ENCODE measurements around the gene AEBP1. TPM values are rescaled to one million over a fixed set of nuclear protein-coding genes. Genes with fewer than 3 reads are reported as not detected.

AEBP1 gene
- total RNA-seq, 1 donor from 2014 or later, result 19.8 TPM

DNA sequence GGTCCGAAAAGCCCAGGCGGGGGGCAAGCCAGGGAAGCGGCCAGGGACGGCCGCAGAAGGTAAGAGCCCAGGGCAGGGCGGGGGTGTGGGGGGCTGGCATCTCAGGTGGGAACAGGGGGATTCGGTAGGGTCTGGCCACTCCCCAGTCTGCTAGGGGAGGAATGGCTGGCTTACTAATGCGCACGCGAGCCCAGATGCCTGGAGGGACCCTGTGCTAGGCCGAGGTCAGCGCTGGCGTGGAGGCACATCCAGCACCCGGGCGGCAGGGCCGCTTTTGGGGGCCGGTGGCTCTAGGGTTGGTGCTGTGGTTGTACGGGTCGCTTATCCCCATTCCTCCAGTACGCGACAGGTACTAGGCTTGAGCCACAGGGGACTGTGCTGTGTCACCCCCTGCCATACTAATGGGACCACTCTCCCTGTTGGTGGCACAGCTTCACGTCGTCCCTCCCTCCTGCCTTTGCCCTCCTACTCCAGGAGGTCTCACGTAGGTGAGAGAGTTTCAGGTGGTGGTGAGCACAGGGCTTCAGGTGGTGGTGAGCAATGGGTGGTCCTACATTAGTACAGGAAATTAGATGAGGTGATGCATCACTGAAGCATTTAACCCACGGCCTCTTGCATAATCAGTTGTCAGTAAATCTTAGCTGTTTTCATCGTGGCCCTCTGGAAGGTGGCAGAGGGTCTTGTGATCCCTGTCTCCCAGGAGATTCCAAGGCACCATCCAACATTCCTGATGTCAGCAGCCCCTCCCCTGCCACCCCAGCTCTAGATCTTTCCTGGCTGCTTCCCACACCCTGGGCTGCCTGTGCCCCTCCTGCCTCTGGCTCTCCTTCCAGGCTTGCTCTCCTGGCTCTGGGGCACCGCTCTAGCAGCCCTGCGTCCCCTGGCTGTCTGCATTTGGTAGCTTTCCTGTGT is 971 bp downstream of the AEBP1 start:
- no peak for DNase-seq (ENCODE audit: low read depth in 2 of 2)

DNA sequence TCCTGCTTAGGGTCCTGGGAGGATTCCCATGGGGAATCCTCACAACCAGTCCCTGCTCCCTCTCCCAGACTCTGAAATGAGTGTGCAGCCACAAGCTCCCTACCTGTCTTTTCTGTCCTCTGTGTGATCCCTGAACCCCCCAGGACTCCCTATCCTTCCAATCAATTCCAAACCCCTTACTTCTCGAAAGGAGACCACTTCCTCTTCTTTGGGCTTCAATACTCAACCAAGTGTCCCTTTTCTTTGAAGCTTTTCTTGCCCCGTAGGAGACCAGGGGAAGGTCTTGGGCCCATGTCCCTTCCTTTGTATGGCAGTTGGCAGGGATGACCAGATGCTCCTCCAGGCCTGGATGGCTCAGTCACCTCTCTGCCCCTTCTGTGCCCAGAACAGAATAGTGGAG is 1.7 kb downstream of the AEBP1 start:
- no peak for DNase-seq (ENCODE audit: low read depth in 2 of 2)

DNA sequence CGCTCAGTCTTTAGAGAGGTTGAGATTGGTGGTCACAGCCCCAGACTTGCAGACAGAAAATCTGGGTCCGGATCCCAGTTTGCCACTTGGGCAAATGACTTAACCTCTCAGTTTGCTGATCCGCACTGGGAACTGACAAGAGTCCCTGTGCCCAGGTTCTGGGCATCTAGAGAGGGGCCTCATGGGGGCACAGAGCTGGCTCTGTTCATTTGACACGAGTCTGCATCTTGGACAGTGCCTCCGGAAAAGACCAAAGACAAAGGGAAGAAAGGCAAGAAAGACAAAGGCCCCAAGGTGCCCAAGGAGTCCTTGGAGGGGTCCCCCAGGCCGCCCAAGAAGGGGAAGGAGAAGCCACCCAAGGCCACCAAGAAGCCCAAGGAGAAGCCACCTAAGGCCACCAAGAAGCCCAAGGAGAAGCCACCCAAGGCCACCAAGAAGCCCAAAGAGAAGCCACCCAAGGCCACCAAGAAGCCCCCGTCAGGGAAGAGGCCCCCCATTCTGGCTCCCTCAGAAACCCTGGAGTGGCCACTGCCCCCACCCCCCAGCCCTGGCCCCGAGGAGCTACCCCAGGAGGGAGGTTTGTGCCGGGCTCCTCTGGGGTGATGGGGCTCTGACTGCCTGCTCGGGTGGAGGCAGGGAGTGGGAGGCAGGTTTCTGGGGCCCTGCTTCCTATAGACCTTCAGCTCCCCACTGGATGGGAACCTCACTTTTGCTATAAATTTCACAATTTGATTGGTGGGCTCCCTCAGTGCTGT is 2.3 kb downstream of the AEBP1 start:
- DNase-seq (ENCODE audit: low read depth in 2 of 2), result no peak

DNA sequence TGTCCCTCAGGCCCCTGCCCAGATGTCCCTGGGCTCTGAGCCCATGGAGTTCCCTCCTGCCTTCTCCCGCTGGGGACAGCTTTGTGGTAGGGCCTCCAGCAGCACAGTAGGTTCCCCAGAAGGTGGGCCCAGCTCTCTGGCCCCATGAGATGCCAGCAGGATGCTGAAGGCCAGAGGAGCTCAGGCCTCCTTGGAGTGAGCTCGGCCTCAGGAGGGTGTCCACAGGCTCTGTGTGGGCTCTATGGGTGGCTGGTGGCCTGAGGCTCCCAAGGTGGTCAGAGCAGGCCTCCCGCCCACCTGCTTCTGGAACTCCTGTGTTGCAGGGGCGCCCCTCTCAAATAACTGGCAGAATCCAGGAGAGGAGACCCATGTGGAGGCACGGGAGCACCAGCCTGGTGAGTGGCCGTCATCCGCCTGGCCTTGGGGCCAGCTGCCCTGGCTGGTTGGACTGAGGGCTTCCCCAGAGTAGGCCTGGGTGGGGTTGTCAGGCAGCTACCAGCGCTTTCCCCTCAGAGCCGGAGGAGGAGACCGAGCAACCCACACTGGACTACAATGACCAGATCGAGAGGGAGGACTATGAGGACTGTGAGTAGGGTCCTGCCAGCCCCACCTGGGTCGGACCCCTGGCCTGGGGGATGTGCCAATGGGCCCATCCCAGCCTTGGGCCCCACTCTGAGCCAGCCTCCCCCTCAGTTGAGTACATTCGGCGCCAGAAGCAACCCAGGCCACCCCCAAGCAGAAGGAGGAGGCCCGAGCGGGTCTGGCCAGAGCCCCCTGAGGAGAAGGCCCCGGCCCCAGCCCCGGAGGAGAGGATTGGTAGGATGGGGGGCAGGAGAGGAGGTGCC is 3.2 kb downstream of the AEBP1 start:
- DNase-seq (ENCODE audit: low read depth in 2 of 2), result no peak

DNA sequence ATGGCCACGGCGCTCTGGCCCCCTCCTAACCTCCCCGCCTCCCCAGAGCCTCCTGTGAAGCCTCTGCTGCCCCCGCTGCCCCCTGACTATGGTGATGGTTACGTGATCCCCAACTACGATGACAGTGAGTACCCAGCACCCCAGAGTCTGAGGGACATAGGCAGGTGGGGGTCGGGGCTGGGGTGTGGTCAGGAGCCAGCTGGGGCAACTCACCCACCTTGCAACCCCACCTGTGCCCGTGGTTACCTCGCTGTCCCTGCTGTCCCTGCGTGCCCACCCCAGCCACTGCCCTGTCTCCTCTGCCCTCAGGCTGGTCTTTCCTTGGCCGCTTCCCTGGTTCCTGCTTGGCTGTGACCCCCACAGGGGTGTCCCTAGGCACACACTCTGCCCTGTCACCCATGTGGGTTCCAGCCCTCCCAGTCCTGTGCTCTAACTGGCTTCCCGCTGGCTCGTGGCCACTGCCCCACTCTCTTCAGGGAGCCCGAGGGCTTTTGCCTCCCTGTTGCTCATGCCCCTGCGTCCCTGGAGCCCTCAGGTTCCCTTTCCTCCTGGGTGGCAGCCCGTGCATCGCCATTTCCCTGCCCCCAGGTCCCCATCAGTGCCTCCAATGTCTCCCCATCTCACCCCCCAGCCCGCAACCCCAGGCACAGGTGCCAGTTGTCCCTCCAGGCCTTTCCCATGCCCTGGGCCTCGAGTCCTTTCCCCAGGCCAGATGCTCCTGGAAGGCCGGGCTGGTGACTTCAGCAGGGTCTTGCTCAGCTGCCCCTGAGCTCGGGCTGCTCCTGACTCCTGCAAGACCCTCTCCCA is 4.0 kb downstream of the AEBP1 start:
- DNase-seq (ENCODE audit: low read depth in 2 of 2), result no peak

DNA sequence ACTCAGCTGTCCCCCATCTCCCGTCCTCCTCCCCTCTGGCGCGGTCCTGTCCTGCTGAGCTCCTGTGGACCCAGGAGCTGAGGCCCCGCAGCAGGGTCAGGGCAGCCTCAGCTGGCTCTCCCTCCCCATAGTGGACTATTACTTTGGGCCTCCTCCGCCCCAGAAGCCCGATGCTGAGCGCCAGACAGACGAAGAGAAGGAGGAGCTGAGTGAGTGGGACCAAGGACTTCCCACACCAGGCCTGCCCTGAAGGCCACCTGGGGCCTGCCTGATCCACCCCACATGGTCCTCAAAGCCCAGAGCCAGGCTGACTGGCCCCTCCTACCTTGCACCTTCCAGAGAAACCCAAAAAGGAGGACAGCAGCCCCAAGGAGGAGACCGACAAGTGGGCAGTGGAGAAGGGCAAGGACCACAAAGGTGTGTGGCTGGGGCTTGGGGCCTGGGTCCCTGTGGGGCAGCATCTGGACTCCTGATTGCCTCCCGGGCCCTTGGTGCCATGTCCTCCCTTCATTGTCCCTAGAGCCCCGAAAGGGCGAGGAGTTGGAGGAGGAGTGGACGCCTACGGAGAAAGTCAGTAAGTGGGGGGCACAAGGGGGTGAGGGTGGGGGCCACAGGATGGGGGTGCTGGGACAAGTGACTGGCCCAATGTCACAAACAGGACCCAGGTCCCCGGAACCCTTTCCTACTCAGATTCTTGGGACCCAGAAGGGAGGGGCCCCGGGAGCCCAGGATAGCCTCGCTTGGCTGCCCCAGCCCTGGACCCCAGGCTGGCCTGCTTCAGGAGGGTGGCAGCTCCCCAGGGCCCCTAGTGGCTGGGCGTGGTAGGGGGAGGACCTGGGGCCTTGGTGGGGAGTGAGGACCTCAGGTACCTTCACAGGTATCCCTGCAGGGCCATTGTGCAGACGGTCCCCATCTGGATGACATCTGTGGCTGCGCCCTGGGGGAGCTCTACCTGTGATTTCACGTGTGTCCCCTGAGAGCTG is 4.9 kb downstream of the AEBP1 start:
- DNase-seq (ENCODE audit: low read depth in 2 of 2), result no peak

DNA sequence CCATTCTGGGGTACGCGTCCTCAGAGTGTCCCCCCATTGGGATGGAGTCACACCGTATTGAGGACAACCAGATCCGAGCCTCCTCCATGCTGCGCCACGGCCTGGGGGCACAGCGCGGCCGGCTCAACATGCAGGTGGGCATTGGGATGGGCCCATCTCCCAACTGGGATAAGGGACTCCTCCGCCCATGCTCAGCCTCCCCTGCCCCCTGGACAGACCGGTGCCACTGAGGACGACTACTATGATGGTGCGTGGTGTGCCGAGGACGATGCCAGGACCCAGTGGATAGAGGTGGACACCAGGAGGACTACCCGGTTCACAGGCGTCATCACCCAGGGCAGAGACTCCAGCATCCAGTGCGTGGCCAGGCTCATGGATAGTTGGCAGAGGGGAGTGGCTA is 5.8 kb downstream of the AEBP1 start:
- no peak for DNase-seq (ENCODE audit: low read depth in 2 of 2)

DNA sequence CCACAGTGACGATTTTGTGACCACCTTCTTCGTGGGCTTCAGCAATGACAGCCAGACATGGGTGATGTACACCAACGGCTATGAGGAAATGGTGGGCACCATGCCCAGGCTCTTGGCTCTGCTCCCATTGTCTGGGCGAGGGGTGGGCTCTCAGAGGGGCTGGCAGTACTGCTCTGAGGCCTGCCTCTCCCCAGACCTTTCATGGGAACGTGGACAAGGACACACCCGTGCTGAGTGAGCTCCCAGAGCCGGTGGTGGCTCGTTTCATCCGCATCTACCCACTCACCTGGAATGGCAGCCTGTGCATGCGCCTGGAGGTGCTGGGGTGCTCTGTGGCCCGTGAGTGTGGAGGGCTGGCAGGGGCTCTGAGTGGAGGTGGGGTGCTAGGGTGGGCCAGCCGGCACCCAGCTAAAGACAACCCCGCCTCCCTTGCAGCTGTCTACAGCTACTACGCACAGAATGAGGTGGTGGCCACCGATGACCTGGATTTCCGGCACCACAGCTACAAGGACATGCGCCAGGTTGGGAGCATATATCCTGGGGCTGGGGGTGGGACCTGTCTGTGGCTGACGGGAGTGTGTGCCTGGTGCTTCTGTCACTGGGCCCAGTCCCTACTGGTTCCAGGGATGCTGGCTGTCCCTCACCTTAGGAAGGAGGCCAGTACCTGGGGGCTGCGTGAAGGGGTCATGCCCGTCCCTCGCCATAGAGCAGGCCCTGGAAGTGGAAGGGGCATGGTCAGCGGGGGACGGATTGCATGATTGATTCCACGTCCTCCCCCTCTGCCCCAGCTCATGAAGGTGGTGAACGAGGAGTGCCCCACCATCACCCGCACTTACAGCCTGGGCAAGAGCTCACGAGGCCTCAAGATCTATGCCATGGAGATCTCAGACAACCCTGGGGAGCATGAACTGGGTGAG is 6.8 kb downstream of the AEBP1 start:
- no peak for DNase-seq (ENCODE audit: low read depth in 2 of 2)

DNA sequence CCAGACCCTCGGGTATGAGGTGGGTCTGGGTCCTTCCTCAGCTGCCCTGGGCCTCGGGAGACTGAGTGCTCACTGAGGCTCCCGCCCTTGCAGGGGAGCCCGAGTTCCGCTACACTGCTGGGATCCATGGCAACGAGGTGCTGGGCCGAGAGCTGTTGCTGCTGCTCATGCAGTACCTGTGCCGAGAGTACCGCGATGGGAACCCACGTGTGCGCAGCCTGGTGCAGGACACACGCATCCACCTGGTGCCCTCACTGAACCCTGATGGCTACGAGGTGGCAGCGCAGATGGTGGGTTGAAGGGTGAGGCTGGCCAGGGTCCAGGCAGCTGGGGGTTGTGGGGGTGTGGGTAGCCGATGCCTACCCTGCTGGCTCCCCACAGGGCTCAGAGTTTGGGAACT is 7.6 kb downstream of the AEBP1 start:
- no peak for DNase-seq (ENCODE audit: low read depth in 2 of 2)

DNA sequence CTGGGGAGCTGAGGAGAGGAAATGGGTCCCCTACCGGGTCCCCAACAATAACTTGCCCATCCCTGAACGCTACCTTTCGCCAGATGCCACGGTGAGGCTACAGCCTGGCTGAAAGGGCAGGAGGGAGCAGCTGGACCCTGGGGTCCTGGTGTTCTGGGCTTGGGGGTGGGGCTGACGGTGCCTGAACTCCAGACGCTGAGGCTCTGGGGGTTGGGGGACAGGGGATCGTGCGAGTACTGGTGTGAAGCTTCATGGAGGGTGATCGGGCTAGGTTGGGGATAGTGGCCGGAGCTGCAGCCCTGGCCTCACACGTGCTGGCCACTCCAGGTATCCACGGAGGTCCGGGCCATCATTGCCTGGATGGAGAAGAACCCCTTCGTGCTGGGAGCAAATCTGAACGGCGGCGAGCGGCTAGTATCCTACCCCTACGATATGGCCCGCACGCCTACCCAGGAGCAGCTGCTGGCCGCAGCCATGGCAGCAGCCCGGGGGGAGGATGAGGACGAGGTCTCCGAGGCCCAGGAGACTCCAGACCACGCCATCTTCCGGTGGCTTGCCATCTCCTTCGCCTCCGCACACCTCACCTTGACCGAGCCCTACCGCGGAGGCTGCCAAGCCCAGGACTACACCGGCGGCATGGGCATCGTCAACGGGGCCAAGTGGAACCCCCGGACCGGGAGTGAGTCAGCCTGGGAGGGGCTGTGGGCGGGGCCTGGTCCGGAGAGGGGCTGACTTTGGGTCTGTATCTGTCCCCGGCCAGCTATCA is 8.3 kb downstream of the AEBP1 start:
- no peak for DNase-seq (ENCODE audit: low read depth in 2 of 2)

DNA sequence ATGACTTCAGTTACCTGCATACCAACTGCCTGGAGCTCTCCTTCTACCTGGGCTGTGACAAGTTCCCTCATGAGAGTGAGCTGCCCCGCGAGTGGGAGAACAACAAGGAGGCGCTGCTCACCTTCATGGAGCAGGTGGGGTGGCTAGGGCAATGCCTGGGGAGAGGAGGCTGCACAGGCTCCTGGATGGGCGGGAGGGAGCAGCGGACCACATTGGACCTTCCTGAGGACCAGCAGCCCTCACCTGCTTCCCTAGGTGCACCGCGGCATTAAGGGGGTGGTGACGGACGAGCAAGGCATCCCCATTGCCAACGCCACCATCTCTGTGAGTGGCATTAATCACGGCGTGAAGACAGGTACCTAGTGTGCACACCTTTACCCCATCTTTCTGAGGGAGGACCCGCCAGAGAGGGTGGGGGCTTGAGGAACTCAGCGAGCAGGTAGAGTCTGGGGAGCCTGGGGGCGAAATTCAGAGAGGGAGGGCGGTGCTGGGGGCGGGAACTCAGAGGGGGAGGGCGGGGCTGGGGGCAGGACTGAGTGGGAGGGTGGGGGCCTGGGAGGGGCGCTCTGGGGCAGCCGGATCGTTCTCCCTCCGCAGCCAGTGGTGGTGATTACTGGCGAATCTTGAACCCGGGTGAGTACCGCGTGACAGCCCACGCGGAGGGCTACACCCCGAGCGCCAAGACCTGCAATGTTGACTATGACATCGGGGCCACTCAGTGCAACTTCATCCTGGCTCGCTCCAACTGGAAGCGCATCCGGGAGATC is 9.0 kb downstream of the AEBP1 start:
- no peak for DNase-seq (ENCODE audit: low read depth in 2 of 2)

DNA sequence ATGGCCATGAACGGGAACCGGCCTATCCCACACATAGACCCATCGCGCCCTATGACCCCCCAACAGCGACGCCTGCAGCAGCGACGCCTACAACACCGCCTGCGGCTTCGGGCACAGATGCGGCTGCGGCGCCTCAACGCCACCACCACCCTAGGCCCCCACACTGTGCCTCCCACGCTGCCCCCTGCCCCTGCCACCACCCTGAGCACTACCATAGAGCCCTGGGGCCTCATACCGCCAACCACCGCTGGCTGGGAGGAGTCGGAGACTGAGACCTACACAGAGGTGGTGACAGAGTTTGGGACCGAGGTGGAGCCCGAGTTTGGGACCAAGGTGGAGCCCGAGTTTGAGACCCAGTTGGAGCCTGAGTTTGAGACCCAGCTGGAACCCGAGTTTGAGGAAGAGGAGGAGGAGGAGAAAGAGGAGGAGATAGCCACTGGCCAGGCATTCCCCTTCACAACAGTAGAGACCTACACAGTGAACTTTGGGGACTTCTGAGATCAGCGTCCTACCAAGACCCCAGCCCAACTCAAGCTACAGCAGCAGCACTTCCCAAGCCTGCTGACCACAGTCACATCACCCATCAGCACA is 9.7 kb downstream of the AEBP1 start:
- no peak for DNase-seq (ENCODE audit: low read depth in 2 of 2)

DNA sequence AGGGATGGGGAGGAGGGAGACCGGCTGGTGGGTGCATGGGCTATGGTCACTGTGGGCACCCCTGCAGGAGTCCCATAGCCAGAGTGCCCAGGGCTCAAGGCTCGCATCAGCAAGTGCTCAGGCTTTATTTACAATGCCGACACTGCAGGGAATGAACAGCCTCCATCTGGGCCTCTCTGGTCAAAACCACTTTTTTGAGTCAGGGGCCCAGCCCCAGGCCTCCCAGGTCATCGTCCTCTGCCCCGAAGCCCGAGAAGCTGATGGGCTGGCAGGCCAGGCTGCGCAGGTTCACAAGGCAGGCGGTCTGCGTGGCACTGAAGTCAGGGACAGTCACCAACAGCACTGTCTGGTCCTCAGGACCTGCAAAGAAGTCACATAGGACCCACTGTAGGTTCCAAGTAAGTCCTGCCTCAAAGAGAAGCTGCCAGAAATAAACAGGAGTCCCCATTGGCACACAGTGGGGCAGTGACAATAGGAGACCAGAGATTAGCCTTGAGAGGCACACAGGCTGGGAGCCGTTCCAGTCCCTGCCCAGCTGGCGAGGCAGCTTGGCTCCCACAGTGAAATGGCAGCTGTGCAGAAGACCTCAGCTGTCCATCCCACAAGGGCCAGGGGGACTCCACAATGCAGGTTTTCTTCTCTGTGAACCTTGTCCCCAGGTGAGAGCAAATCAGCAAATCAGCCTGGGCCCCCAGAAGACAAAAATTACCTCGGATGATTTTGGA is 10.6 kb downstream of the AEBP1 start:
- no peak for DNase-seq (ENCODE audit: low read depth in 2 of 2)

DNA sequence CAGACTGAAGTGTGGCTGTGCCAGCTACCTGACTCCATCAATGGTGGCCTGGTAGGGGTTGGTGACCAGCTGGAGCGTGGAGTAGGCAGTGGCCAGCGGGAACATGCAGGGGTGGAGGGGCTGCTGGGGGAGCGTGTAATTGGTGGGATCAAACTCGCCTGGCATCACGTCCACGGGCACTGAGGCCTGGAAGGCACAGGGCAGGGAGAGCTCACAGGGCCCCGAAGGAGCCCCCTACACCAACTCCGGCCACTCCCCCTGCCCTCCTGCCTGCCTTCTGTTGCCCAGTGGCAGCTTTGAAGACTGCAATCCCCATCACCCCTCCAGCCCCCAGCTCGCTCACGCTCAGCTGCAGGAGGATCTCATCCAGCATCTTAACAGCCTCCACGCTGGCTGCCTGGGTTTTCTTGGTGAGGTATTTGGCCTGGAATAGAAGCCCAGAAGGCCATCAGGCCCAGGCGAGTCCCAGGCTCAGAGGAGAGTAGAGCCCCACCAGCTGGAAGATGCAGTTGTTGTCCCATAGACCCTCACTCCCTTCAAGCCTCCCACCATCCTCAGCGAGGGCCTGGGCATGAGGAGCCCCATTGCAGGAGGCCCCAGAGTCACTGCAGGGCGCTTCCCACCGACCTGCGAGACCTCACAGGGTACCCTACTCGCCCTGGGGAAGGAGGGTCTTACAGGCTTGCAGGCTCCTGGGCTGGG is 12.1 kb downstream of the AEBP1 start:
- DNase-seq (ENCODE audit: low read depth in 2 of 2), result no peak

Data from lung microvascular endothelial cell (primary cell).